MG63 (cell line): ENCODE results near the gene GPAM. TPM values are rescaled to one million over a fixed set of nuclear protein-coding genes. Genes with fewer than 3 reads are reported as not detected.
"Not testable (repeated sequence)": the region's sequence is repeated elsewhere in the genome, so short reads cannot be mapped to it uniquely, and the experiment has no call there.

Experiments used
- DNase-seq: peaks from one replicate; pipeline ENCODE4 v3.0.0-alpha.2; 2020
- H3K27me3 ChIP-seq: fragments of 250-450 bp; sonication (Bioruptor Pico); 2 replicates; pipeline ENCODE4 v1.5.1; 2020; ENCODE audit warnings: mild to moderate bottlenecking, moderate library complexity
- H3K36me3 ChIP-seq: fragments of 250-450 bp; sonication (Bioruptor Pico); 2 replicates; pipeline ENCODE4 v1.5.1; 2020; ENCODE audit warnings: mild to moderate bottlenecking, moderate library complexity
- H3K4me3 ChIP-seq: fragments of 250-450 bp; sonication (Bioruptor Pico); 2 replicates; pipeline ENCODE4 v1.5.1; 2020; ENCODE audit warnings: mild to moderate bottlenecking, moderate library complexity
- H3K9me3 ChIP-seq: fragments of 250-450 bp; sonication (Bioruptor Pico); 2 replicates; pipeline ENCODE4 v1.5.1; 2020; ENCODE audit warnings: mild to moderate bottlenecking, moderate library complexity
- total RNA-seq: library from RNA; depleted of rRNA; stranded (reverse); fragments of >200 nt; shearing (Covaris generic); gene quantifications from 2 replicates; pipeline ENCODE4 v1.2.3, GENCODE V29; 2014; ENCODE audit warnings: low replicate concordance

GPAM gene
- total RNA-seq, 1 experiment from 2014 or later: 4.4 TPM

DNA sequence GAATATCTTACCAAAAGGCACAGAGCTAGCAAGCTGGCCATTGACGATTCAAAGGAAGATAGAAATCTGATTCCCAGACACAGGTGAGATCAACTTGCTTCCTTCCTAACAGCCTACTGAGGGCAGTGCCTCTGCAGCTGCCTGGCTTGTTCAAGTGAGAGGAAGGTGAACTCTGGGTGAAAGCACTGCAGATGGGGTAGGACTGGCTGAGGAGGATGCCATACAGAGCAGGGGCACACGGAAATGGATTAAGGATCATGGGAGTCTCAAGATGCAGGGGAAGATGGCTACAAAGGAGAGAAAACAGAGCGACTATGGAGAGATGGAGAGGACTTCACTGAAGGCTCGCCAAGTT, 34.4 kb upstream of the GPAM start:
- H3K36me3 ChIP-seq: no peaks in the 10 kb centered on the region
- no peak overlapping the region for H3K4me3 ChIP-seq
- H3K27me3 ChIP-seq: no peaks in the 10 kb centered on the region
- DNase-seq: no peak
- H3K9me3 ChIP-seq: peaks cover 8% of the 10 kb centered on the region

DNA sequence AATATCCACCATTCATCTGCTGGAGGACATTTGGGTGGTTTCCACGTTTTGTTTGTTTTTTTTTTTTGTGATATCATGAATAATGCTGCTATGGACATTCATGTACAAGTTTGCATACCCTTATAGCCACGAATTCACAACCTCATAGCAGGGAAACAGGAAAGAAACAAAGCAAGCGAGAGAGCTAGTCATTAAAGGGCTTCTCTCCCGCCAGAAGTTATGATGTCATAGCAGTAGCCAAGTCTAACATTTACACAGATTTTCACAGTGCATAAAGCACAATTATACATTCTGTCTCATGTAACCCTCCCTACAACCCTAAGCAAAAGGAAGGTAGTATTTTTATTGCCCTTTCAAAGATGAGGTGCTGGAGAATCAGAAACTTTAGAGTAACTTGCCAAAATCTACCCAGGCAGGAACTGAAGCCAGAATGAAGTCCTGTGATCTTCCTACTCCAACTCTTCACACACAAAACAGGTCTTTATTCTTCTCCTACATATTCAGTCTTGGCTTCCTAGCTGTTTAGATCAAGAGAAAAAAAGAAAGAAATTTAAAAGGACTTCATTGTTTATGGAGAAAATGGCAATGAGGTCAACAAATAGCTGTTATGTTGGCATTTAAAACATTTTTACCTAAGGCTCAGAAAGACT, 33.9 kb upstream of the GPAM start:
- Histone ChIP-seq H3K27me3 (no peaks in the 10 kb centered on the region), H3K9me3 (peaks cover 8% of the 10 kb centered on the region), H3K36me3 (no peaks in the 10 kb centered on the region), H3K4me3 (no peak overlapping the region)
- DNase-seq: no peak

DNA sequence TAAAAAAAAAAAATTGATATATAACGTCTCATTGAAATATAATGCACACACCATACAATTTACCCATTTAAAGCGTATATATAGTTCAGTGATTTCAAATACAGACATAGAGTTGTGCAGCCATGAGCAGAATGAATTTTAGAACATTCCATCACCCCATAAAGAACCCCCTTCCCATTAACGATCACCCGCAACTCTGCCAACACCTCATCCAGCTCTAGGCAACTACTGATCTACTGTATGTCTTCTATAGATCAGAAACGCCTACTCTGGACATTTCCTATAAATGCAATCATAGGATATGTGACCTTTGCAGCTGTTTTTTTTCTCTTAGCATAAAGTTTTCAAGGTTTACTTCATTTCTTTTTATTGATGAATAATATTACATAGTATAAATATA, 33.4 kb upstream of the GPAM start:
- H3K27me3 ChIP-seq: no peaks in the 10 kb centered on the region
- no peak for DNase-seq
- H3K36me3 ChIP-seq: no peaks in the 10 kb centered on the region
- no peak overlapping the region for H3K4me3 ChIP-seq
- H3K9me3 ChIP-seq: peaks cover 8% of the 10 kb centered on the region

DNA sequence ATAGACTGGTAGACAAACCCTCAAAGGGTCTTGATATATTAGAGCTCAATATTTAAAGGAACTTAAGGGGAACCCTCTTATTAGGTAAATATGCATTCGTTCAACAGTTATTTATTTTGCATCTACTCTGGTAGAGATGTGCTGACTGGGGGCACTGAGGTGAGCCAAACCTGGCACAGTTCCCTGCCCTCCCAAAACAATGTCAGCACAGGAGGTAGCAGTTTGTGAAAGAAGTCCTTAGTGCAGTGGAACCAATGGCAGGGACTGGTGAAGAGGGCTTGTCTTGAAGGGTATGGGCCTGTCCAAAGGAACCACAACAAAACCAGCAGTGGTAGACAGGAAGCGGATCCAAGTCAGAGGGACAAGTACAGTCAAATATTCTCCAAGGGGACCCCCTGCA, 32.6 kb upstream of the GPAM start:
- H3K9me3 ChIP-seq: peaks cover 4% of the 10 kb centered on the region
- no peaks in the 10 kb centered on the region for H3K36me3 ChIP-seq
- H3K27me3 ChIP-seq: no peaks in the 10 kb centered on the region
- no peak for DNase-seq
- H3K4me3 ChIP-seq: no peak overlapping the region

DNA sequence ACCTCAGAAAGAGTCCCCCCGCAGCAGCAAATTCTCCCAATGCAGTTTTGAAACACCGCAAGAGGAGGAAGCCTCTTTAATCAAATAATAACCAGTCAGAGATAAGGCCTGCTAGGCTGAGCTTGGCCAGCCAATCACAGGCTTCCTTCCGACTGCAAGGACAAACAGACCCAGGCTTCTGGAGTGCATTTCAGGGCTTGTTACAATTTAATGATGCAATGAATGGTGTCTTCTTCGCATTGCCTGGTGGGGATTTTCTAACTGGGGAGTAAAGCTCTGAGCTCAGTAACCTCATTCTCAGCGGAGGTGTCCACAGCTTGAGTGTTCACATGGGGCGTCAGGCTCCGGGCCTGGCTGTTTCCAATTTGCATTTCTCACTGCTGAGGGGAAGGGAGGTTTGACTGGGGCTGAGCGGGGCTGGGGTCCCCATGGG, 31.8 kb upstream of the GPAM start:
- Histone ChIP-seq H3K9me3 (peaks cover 4% of the 10 kb centered on the region; the same call in 1 of the 2 replicates), H3K4me3 (no peak overlapping the region), H3K27me3 (no peaks in the 10 kb centered on the region), H3K36me3 (no peaks in the 10 kb centered on the region)
- DNase-seq: no peak

DNA sequence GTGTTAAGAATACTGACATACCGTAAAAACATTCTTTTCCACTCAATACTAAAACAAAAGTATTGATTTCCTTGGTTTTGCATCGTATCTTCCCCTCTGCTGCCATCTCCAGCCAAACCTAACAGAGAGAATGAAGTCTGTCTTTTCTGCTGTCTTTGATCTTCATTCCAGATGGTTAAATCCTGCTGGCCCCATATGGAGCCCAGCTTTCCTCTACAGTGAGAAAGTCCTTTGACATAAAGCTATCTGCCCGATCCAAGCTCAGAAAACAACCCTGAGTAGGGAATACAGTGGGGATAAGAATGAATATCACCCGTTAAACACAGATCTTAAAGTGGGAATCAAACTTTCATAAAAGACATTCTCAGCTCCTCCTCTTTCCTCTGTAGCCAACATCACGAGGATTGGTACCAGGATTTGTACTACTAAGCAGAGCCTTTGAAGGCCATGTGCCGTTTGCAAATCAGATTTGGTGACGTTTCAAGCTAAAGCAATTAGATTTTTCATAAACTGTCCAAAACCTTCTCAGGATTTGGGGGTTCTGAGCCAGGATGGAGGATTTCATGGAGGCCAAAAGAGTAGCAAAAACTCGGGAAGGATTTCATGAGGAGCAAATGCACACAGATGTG, 30.8 kb upstream of the GPAM start:
- DNase-seq: no peak
- Histone ChIP-seq H3K9me3 (no peaks in the 10 kb centered on the region), H3K27me3 (no peaks in the 10 kb centered on the region), H3K4me3 (no peak overlapping the region), H3K36me3 (no peaks in the 10 kb centered on the region)

DNA sequence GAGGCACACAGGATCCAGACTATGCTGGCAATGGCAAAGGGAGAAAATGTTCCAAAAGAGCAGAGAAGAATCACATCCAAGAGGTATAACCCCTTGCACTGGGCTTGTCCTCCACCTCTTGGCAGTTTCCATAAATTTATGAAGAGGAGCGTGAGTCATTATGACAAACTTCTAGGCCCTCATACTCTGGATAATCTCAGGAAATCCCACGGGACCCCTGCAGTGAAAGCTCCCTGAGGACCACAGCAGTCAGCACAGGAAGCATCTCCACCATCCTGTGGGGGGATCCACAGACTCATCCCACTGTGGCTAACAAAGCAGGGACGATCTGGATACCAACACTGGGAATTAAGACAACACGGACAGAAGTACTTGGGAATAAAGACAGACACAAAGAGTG, 30.3 kb upstream of the GPAM start:
- Histone ChIP-seq H3K36me3 (no peaks in the 10 kb centered on the region), H3K27me3 (no peaks in the 10 kb centered on the region), H3K4me3 (no peak overlapping the region), H3K9me3 (no peaks in the 10 kb centered on the region)
- DNase-seq: peak; percentile 83

DNA sequence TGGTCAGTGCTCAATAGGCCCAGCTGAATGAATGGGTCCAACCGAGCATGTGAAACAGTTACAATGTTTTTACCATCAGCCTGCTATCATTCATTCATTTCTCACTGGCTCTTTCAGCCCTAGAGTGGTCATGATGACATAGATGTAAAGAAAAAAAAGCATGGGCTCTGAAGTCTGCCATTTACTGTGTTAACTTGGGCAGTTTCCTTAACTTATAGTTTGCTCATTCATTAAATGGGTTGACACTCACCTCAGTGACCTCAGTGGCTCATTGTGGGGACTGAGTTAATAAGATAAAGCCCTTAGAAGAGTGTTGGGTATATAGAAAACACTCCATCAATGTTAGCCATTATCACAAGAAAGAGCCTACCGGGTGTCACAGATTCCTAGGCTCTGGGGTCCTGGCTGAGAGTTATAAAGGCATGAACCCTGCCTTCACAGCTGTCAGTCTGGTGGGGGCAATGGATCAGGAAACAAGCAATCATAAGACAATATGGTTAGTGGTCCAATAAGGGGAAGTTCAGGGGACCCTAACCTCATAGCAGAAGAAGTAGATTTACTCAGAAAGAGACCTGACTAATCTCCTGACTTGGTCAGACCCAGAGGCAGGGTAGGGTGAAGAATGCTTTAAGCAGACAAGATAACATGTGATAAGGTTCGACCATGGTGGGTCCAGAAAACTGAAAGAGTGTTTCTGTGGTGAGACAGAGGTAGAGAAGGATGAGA, 29.7 kb upstream of the GPAM start:
- DNase-seq: no peak
- no peaks in the 10 kb centered on the region for H3K9me3 ChIP-seq
- no peaks in the 10 kb centered on the region for H3K36me3 ChIP-seq
- H3K4me3 ChIP-seq: no peak overlapping the region
- no peaks in the 10 kb centered on the region for H3K27me3 ChIP-seq

DNA sequence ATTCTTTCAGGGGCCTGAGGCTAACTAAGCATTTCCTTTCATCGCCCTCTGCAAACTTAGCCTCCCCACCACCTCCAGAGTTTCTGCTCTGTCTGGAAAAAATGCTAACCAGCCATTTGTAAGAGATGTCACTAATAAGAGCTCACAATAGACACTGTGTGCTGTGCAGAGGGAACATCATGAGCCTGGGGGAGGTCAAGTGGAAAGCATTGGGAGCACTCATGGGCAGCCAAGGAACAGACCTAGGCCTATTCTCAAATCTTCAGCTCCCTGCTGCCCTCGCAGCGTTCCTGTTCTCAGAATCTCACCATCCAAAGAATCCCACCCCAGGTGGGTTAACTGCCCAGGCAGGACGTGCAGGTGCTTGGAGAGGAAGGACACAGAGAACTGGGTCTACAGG, 27.1 kb upstream of the GPAM start:
- Histone ChIP-seq H3K4me3 (no peak overlapping the region), H3K27me3 (no peaks in the 10 kb centered on the region), H3K9me3 (no peaks in the 10 kb centered on the region), H3K36me3 (no peaks in the 10 kb centered on the region)
- no peak for DNase-seq

DNA sequence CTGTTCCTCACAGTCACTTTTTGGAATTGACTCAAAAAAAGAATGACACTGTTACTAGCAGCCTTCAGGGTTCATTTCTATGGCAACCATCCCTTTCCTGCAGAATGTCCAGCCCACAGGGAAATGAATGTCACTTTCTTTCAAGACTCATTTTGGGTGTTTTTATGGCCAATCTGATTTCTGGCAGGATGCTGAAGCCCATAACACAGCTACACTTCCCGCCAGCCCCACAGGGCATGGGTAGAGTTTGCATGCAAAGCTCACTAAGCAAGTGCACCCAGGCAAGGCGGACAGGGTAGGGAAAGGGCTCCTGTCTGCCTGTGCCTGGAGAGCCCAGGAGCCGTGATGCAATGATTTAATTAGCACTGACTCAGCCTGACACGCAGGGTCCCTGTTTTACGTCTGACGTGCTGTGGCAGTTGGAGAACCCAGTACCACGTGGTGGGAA, 26.1 kb upstream of the GPAM start:
- Histone ChIP-seq H3K4me3 (no peak overlapping the region), H3K36me3 (no peaks in the 10 kb centered on the region), H3K27me3 (no peaks in the 10 kb centered on the region), H3K9me3 (no peaks in the 10 kb centered on the region)
- peak; percentile 34 for DNase-seq

DNA sequence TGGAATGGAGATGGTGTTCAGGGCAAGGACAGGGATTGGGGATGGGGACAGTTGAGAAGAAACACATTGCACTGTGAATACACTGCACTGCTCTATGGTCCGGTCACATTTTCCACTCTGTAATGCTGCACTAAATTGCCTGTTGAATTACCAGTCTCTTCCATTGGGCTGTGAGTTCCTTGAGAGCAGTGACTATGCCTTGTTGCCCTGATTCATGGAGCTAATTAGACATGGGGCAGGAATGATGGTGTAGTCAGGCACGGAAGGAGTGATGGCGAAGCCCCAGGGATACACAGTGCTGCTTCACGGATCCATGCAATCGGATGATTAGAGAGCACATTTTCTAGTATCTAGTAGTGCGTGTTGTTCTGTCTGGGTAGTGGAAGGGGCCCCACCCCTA, 25.4 kb upstream of the GPAM start:
- Histone ChIP-seq H3K4me3 (no peak overlapping the region), H3K9me3 (no peaks in the 10 kb centered on the region)
- DNase-seq: no peak

DNA sequence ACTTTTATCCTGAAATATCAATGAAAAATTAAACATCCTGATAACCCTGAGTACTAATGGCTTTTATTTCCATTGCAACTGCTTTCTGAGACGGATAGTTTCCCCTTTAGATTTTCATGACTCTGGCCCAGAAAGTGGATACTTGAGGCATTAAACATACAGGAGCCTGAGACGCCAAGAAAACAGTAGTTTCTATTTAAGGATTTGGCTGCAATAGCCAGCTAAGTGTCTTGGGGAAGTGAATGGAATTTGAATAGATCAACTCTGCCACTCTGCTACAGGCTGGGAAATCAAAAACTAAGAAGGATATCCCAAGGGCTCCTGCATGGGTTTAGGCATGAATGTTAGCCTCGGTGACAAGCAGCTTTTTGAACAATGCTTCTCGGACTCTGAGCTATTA, 24.7 kb upstream of the GPAM start:
- Histone ChIP-seq H3K9me3 (no peaks in the 10 kb centered on the region), H3K27me3 (no peaks in the 10 kb centered on the region), H3K4me3 (no peak overlapping the region), H3K36me3 (no peaks in the 10 kb centered on the region)
- no peak for DNase-seq

More for the DNA sequence above, 25.4 kb upstream of the GPAM start:
- Histone ChIP-seq H3K36me3 (no peaks in the 10 kb centered on the region), H3K27me3 (no peaks in the 10 kb centered on the region)

DNA sequence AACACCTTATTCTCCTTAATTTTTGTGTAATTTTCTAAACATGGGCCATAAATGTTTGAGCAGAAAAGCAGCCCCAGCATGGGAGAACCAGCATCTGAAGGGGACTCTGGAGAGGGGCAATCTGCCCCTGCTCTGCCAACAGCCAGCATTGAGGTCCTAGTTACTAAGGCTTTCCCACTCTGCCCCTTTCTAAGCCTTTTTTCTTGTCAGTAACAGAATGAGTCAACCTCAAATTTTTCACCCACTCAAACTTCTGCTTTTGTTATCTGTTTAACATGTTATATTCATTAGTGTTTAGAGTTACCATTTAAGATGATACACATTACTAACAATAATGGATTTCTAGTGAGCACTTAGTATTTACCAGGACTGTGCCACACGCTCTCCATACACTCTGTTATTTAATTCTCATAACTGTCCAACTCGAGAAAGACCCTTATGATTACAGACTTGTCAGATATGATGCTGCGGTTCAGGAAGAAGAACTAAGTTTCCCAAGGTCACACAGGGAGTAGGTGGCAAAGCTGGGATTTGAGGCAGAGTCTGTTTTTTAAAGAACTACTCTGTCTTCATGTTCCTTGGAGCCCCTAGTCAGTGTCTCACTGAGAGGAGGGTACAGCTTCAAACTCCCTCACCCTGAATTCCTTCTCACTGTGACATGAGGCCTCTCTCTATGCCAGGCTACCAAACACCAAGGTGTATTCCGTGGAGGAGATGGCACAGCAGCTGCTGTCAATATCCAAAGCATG, 19.9 kb upstream of the GPAM start:
- Histone ChIP-seq H3K27me3 (no peaks in the 10 kb centered on the region), H3K9me3 (no peaks in the 10 kb centered on the region), H3K36me3 (no peaks in the 10 kb centered on the region), H3K4me3 (no peak overlapping the region)
- no peak for DNase-seq

DNA sequence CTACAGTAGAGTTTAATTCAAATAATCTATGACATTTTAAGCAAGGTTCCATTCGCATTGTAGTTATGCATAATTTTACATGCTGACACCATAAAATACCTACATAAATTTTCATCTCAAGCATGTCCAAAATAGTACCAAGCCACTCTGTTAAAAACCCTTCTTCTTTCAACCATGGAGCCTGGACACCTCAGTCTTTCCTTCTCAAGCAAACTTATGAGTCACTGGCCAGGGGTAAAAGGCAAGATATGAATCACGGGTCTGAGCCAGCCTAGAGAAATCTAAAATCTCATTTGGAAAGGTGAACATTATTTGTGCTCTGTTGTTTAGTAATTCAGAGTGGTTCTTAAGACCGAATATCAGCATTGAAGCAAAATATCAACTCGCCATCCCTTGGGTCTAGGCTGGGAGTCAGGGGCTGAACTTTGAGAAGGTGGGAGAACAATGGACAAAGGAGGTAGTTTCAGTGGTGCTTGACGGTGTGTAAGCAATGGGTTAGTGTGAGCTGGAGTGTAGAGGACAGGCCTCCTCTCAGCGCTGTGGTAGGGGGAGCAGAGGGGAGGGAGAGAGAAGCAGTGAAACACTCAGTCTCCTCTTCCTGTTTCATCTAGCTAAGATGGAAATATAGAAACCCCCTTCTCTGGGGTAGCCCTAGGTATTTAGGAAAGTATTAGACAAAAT, 19.1 kb upstream of the GPAM start:
- Histone ChIP-seq H3K36me3 (no peaks in the 10 kb centered on the region), H3K4me3 (no peak overlapping the region), H3K9me3 (no peaks in the 10 kb centered on the region), H3K27me3 (no peaks in the 10 kb centered on the region)
- peak; percentile 36 for DNase-seq

DNA sequence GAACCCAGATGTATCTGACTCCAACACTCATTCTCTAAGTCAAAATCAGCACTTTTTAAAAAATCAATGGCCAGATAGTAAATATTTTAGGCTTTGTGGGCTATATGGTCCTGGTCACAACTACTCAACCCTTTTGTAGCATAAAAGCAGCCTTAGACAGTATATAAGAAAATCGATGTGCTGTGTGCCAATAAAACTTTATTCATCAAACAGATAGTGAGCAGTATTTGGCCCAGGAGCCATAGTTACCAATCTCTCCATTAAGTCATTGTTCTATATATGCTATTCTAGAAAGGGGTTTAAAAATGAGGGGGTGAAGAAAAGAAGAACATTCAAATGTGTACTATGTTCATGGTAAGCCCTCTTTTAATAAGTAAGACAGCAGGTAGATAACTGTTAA, 18.5 kb upstream of the GPAM start:
- no peaks in the 10 kb centered on the region for H3K27me3 ChIP-seq
- no peak overlapping the region for H3K4me3 ChIP-seq
- no peaks in the 10 kb centered on the region for H3K9me3 ChIP-seq
- no peak for DNase-seq
- no peaks in the 10 kb centered on the region for H3K36me3 ChIP-seq

DNA sequence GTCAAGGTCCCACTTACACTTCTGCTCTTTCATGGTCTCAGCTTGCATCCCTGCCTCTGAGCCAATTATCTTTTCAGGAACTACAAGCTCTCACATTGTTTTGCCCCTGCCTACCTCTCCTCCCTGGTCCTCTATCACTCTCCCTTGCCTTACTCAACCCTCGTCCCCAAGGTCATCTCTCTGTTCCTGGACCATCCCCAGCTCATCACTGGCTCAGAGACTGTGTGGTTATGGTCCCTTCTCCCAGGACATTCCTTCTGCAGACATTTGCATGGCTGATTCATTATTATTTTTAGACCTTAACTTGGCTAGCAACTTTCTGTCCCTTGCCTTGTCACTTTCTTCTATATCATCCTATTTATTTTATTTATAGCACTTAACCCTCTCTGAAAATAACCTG, 17.8 kb upstream of the GPAM start:
- Histone ChIP-seq H3K27me3 (no peaks in the 10 kb centered on the region), H3K9me3 (no peaks in the 10 kb centered on the region), H3K36me3 (no peaks in the 10 kb centered on the region), H3K4me3 (no peak overlapping the region)
- DNase-seq: no peak

DNA sequence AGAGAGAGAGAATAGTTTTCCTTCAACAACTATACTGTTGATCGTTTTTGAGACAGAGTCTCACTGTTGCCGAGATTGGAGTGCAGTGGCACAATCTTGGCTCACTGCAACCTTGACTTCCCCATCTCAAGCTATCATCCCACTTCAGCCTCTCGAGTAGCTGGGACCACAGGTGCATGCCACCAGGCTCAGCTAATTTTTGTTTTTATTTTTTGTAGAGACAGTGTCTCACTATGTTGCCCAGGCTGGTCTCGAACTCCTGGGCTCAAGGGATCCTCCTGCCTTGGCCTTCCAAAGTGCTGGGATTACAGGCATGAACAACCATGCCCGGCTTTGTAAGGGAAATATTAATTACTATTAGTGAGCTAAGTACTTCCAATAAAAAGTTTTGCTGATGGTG, 16.7 kb upstream of the GPAM start:
- not testable (repeated sequence) for H3K36me3 ChIP-seq, H3K27me3 ChIP-seq, H3K9me3 ChIP-seq, DNase-seq, H3K4me3 ChIP-seq
